Lower leg skin (tissue), 4 donors: ENCODE data around the gene EIF6. TPM values are rescaled to one million over a fixed set of nuclear protein-coding genes. Genes with fewer than 3 reads are reported as not detected.
"Not testable (repeated sequence)": the region's sequence is repeated elsewhere in the genome, so short reads cannot be mapped to it uniquely, and the experiment has no call there.

Experiments
- DNase-seq, 2 donors: peaks; one replicate each; pipeline ENCODE4 v3.0.0-alpha.2; 2019; ENCODE audit warnings: low spot score in 2 of 2
- H3K4me3 ChIP-seq: fragments of 200-600 bp; sonication (generic); 2 replicates; pipeline ENCODE4 v1.5.1; 2017; ENCODE audit warnings: mild to moderate bottlenecking, low read depth; ENCODE audit not compliant: poor library complexity, severe bottlenecking
- CTCF ChIP-seq, 3 donors: fragments of 450-650 bp; IDR thresholded peaks; one replicate each; pipeline ENCODE4 v1.5.1; 2016; ENCODE audit warnings: antibody characterized with exemption in 3 of 3, mild to moderate bottlenecking in 3 of 3, moderate library complexity in 2 of 3
- POLR2A ChIP-seq, 2 donors: fragments of 450-650 bp; IDR thresholded peaks; one replicate each; pipeline ENCODE4 v1.6.1; 2016 to 2017; ENCODE audit warnings: antibody characterized with exemption in 2 of 2, mild to moderate bottlenecking in 1 of 2, moderate library complexity in 1 of 2
- WGBS, 2 donors: methylation state at CpG; one replicate each; pipeline ENCODE4 v1.1.5; 2018; 5-methylcytosine and 5-hydroxymethylcytosine counted together
- intact Hi-C: fragments of 100-400 bp; cut with DNase I; formaldehyde crosslinking; loops from one replicate; pipeline ENCODE4 v1.15.0; 2023; ENCODE audit warnings: low total_unique reads
- total RNA-seq, 4 donors: library from RNA; depleted of rRNA; stranded (reverse); fragments of >200 nt; gene quantifications; one replicate each; pipeline ENCODE4 v1.1.0, GENCODE V29; 2016

Gene EIF6
- total RNA-seq, 4 donors from 2014 or later, result 148 to 240 (median 177) TPM

GRCh38 chr20:35316086-35316485, 31.5 kb upstream of the EIF6 start:
- intact Hi-C loops, result no loop called here
- TF ChIP-seq CTCF (IDR thresholded peaks at IDR 0.05), result no peak
- TF ChIP-seq POLR2A (IDR thresholded peaks at IDR 0.05), result no peak
- no peak for DNase-seq
- 81 to 84% methylated on average over 2 of the region's 2 CpGs for WGBS, 2 donors
- H3K4me3 ChIP-seq, result no peak overlapping the region

- DNase-seq, intact Hi-C loops, H3K4me3 ChIP-seq: not testable (repeated sequence)
- 92 to 96% methylated on average over 7 of the region's 7 CpGs for WGBS, 2 donors
These were observed 31.1 kb upstream of the EIF6 start for GRCh38 chr20:35315632-35316020.

GRCh38 chr20:35314816-35315631, 30.5 kb upstream of the EIF6 start:
- DNase-seq, result no peak
- no peak overlapping the region for H3K4me3 ChIP-seq
- intact Hi-C loops, result no loop called here
- no peak for TF ChIP-seq CTCF (IDR thresholded peaks at IDR 0.05)
- TF ChIP-seq POLR2A (IDR thresholded peaks at IDR 0.05), result no peak
- WGBS, 2 donors, result 68 to 77% methylated on average over 3 of the region's 3 CpGs

GRCh38 chr20:35312318-35312717, 27.7 kb upstream of the EIF6 start:
- no peak for DNase-seq
- no peak overlapping the region for H3K4me3 ChIP-seq
- intact Hi-C loops, result no loop called here
- 65 to 79% methylated on average over 1 of the region's 1 CpG for WGBS, 2 donors
- TF ChIP-seq POLR2A (IDR thresholded peaks at IDR 0.05) (no peak), CTCF (IDR thresholded peaks at IDR 0.05) (no peak)

- 87 to 93% methylated on average over 5 of the region's 5 CpGs for WGBS, 2 donors
- intact Hi-C loops, result no loop called here
- H3K4me3 ChIP-seq, result no peak overlapping the region
- DNase-seq, result no peak
- TF ChIP-seq POLR2A (IDR thresholded peaks at IDR 0.05) (no peak), CTCF (IDR thresholded peaks at IDR 0.05) (no peak)
These were observed 27.2 kb upstream of the EIF6 start for GRCh38 chr20:35311822-35312221.

GRCh38 chr20:35311409-35311808, 26.8 kb upstream of the EIF6 start:
- intact Hi-C loops, result no loop called here
- 67% methylated on average over 2 of the region's 2 CpGs for WGBS, 2 donors
- no peak for DNase-seq
- TF ChIP-seq CTCF (IDR thresholded peaks at IDR 0.05) (no peak), POLR2A (IDR thresholded peaks at IDR 0.05) (no peak)
- H3K4me3 ChIP-seq, result no peak overlapping the region
